OCI-LY1 (cell line): ENCODE measurements around the gene KRTAP9-1.

Experiments used
- EZH2 ChIP-seq: fragments of 200-600 bp; sonication (generic), shearing (Covaris generic); IDR thresholded peaks from 2 replicates; pipeline ENCODE4 v1.8.0; 2017; ENCODE audit warnings: borderline replicate concordance, mixed run types, mild to moderate bottlenecking, antibody characterized with exemption, low read length, moderate library complexity, mixed read lengths
- TF ChIP-seq, protein P1 (sequence below): fragments of 200-600 bp; sonication (generic), shearing (Covaris generic); IDR thresholded peaks from 2 replicates; pipeline ENCODE4 v1.5.1; 2017; ENCODE audit warnings: mild to moderate bottlenecking, antibody characterized with exemption, low read length, moderate library complexity, mixed read lengths

DNA sequence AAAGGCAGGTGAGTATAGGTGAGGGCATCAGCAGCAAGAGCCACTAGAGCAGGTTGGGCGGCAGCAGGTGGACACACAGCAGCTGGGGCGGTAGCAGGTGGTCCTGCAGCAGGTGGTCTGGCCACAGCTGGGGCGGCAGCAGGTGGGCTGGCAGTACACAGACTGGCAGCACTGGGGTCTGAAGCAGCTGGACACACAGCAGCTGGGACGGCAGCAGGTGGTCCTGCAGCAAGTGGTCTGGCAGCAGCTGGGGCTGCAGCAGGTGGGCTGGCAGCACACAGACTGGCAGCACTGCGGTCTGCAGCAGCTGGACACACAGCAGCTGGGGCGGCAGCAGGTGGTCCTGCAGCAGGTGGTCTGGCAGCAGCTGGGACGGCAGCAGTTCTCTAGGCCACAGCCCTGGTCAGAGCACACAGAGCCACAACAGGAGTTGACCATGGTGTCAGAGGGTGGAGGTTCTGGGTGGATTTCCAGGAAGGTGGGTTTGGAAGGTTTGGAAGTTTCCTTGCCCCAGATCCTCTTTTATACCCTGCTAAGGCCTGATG, 11.9 kb upstream of the KRTAP9-1 start, which contains the start of gene KRTAP4-2:
- TF ChIP-seq, protein P1, sequence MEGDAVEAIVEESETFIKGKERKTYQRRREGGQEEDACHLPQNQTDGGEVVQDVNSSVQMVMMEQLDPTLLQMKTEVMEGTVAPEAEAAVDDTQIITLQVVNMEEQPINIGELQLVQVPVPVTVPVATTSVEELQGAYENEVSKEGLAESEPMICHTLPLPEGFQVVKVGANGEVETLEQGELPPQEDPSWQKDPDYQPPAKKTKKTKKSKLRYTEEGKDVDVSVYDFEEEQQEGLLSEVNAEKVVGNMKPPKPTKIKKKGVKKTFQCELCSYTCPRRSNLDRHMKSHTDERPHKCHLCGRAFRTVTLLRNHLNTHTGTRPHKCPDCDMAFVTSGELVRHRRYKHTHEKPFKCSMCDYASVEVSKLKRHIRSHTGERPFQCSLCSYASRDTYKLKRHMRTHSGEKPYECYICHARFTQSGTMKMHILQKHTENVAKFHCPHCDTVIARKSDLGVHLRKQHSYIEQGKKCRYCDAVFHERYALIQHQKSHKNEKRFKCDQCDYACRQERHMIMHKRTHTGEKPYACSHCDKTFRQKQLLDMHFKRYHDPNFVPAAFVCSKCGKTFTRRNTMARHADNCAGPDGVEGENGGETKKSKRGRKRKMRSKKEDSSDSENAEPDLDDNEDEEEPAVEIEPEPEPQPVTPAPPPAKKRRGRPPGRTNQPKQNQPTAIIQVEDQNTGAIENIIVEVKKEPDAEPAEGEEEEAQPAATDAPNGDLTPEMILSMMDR: no peak
- no peak for TF ChIP-seq EZH2
